ENCODE measurements around the gene PKIB. TPM values are rescaled to one million over a fixed set of nuclear protein-coding genes. Genes with fewer than 3 reads are reported as not detected.

The PKIB gene
- total and polyA plus RNA-seq, 2 of the 4 experiments (the other 2 are of a cell fraction): 6.3 to 13.1 TPM

DNA sequence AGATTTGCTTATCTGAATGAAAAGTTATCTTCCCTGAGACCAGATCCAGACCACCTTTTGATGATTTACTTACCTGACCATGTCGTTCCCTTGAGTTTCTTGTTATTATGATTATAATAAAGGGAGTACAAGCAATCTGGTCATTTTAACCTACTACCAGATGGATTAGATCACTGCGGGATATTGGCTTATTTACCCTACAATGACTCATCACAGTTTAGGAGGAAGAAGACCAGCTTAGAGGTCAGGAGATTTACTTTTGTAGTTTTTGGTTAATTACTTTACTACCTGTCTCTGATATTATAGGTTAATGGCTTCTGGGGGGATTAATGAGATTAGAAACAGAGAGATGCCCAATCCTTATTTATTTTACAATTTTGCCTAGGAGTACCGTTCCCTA, 10.7 kb downstream of the PKIB start:
- no peak for ATAC-seq (ENCODE audit: low read depth)
- CTCF ChIA-PET: interaction anchor here (1.2 kb wide), 1 partner anchor 11 kb away, joined by 4 read pairs; the partner anchor contains the start of gene PKIB

More for the DNA sequence above, 10.7 kb downstream of the PKIB start:
- no peaks in the 10 kb centered on the region for H3K36me3 ChIP-seq (ENCODE audit: control insufficient read depth, insufficient read depth, low read length)
- WGBS, 2 experiments (ENCODE audit: extremely low coverage in 2 of 2, insufficient read length in 1 of 2): no CpG with 5 or more reads among the region's 3 CpGs
- H3K27ac ChIP-seq (ENCODE audit: insufficient read depth, low read length): no peak overlapping the region
- POLR2A ChIA-PET (ENCODE audit: unreplicated experiment): no interaction called here
- no peaks in the 10 kb centered on the region for H3K9me3 ChIP-seq (ENCODE audit: control insufficient read depth, insufficient read depth, low read length)
- no peak overlapping the region for H2BK15ac ChIP-seq (ENCODE audit: low read depth, low read length)
- H3K4me3 ChIP-seq (ENCODE audit: insufficient read depth, low read depth, low read length): no peak overlapping the region
- H2AFZ ChIP-seq (replicated peaks; ENCODE audit: low read length, poor library complexity): no peak overlapping the region
- no peaks in the 10 kb centered on the region for H3K9me1 ChIP-seq (ENCODE audit: insufficient read depth, low read length)
- dilution Hi-C loops (cut with HindIII; ENCODE audit: low sequenced_read_pairs, unreplicated experiment) (no loop called here), in situ Hi-C loops (cut with MboI; ENCODE audit: low sequenced_read_pairs) (no loop called here), intact Hi-C loops (cut with micrococcal nuclease) (no loop called here)
- no peak overlapping the region for H3K56ac ChIP-seq (ENCODE audit: extremely low read depth, insufficient read depth, low read length)
- no peak overlapping the region for H4K8ac ChIP-seq (ENCODE audit: low read depth in 2 of 2, low read length in 2 of 2)
- H3K4me1 ChIP-seq (ENCODE audit: control insufficient read depth, insufficient read depth, low read length): no peaks in the 10 kb centered on the region
- no peak overlapping the region for H3K9ac ChIP-seq (ENCODE audit: low read depth, low read length)
- no peak overlapping the region for H2BK20ac ChIP-seq (ENCODE audit: low read depth, low read length)
- no peak overlapping the region for H4K5ac ChIP-seq (ENCODE audit: low read depth, low read length)
- DNase-seq: peak; percentile 23
- H3K14ac ChIP-seq (replicated peaks; ENCODE audit: low read depth, low read length): no peak overlapping the region
- H4K91ac ChIP-seq (ENCODE audit: insufficient read depth, low read depth, low read length): no peak overlapping the region
- TF ChIP-seq CEBPB (IDR thresholded peaks at IDR 0.05; ENCODE audit: low read depth, low read length): no peak
- no peak for TF ChIP-seq NFE2L2 (IDR thresholded peaks at IDR 0.05; ENCODE audit: low read depth, low read length)
- no peak for TF ChIP-seq SMC3 (IDR thresholded peaks at IDR 0.05; ENCODE audit: low read depth, low read length)
- no peak for TF ChIP-seq RAD21 (IDR thresholded peaks at IDR 0.05; ENCODE audit: low read length)
- TF ChIP-seq RCOR1 (IDR thresholded peaks at IDR 0.05; ENCODE audit: insufficient replicate concordance, low read length): no peak
- no peak for TF ChIP-seq RFX5 (IDR thresholded peaks at IDR 0.05; ENCODE audit: low read depth, low read length)
- no peak for TF ChIP-seq POLR2A (IDR thresholded peaks at IDR 0.05; ENCODE audit: low read depth, low read length)
- TF ChIP-seq FOS (IDR thresholded peaks at IDR 0.05; ENCODE audit: low read depth, low read length): no peak
- TF ChIP-seq MXI1 (IDR thresholded peaks at IDR 0.05; ENCODE audit: borderline replicate concordance, low read depth, low read length): no peak
- TF ChIP-seq CHD1 (IDR thresholded peaks at IDR 0.05; ENCODE audit: low read depth, low read length): no peak
- no peak for TF ChIP-seq MAZ (IDR thresholded peaks at IDR 0.05; ENCODE audit: borderline replicate concordance, low read depth, low read length)
- TF ChIP-seq, protein P1, sequence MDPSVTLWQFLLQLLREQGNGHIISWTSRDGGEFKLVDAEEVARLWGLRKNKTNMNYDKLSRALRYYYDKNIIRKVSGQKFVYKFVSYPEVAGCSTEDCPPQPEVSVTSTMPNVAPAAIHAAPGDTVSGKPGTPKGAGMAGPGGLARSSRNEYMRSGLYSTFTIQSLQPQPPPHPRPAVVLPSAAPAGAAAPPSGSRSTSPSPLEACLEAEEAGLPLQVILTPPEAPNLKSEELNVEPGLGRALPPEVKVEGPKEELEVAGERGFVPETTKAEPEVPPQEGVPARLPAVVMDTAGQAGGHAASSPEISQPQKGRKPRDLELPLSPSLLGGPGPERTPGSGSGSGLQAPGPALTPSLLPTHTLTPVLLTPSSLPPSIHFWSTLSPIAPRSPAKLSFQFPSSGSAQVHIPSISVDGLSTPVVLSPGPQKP (IDR thresholded peaks at IDR 0.05; ENCODE audit: borderline replicate concordance, low read depth, low read length): no peak
- TF ChIP-seq, protein P2, sequence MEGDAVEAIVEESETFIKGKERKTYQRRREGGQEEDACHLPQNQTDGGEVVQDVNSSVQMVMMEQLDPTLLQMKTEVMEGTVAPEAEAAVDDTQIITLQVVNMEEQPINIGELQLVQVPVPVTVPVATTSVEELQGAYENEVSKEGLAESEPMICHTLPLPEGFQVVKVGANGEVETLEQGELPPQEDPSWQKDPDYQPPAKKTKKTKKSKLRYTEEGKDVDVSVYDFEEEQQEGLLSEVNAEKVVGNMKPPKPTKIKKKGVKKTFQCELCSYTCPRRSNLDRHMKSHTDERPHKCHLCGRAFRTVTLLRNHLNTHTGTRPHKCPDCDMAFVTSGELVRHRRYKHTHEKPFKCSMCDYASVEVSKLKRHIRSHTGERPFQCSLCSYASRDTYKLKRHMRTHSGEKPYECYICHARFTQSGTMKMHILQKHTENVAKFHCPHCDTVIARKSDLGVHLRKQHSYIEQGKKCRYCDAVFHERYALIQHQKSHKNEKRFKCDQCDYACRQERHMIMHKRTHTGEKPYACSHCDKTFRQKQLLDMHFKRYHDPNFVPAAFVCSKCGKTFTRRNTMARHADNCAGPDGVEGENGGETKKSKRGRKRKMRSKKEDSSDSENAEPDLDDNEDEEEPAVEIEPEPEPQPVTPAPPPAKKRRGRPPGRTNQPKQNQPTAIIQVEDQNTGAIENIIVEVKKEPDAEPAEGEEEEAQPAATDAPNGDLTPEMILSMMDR (conservative IDR thresholded peaks at IDR 0.05; ENCODE audit: low read depth, low read length): no peak
- no peak for TF ChIP-seq BHLHE40 (IDR thresholded peaks at IDR 0.05; ENCODE audit: low read depth, low read length)
- TF ChIP-seq, protein P3, sequence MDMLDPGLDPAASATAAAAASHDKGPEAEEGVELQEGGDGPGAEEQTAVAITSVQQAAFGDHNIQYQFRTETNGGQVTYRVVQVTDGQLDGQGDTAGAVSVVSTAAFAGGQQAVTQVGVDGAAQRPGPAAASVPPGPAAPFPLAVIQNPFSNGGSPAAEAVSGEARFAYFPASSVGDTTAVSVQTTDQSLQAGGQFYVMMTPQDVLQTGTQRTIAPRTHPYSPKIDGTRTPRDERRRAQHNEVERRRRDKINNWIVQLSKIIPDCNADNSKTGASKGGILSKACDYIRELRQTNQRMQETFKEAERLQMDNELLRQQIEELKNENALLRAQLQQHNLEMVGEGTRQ (IDR thresholded peaks at IDR 0.05; ENCODE audit: low read depth, low read length): no peak
- TF ChIP-seq MAFK (IDR thresholded peaks at IDR 0.05; ENCODE audit: low read depth, low read length): no peak
- H3K23ac ChIP-seq (ENCODE audit: low read depth, low read length): no peak overlapping the region
- no peak overlapping the region for H3K4me2 ChIP-seq (ENCODE audit: low read depth, low read length)
- H2BK120ac ChIP-seq (ENCODE audit: low read depth, low read length): no peak overlapping the region
- no peaks in the 10 kb centered on the region for H4K20me1 ChIP-seq (ENCODE audit: insufficient read depth, low read length)
- no peaks in the 10 kb centered on the region for H3K79me1 ChIP-seq (ENCODE audit: low read depth in 1 of 2, low read length in 2 of 2)
- no peak overlapping the region for H3K4ac ChIP-seq (ENCODE audit: low read depth, low read length)
- H3K18ac ChIP-seq (ENCODE audit: low read depth, low read length): no peak overlapping the region
- H2AK9ac ChIP-seq (replicated peaks; ENCODE audit: low read depth, low read length, poor library complexity): no peak overlapping the region
- no peak overlapping the region for H2AK5ac ChIP-seq (ENCODE audit: low read depth, low read length)
- H2BK5ac ChIP-seq (ENCODE audit: low read depth, low read length, poor library complexity, severe bottlenecking): no peak overlapping the region
- no TSS peak for BruUV-seq (replicated peaks)
- no peaks in the 10 kb centered on the region; the same call in 1 of the 2 replicates for H3K27me3 ChIP-seq (ENCODE audit: control insufficient read depth, insufficient read depth, low read length)

All from IMR-90 (cell line).